ENCODE data around the gene PJA1. TPM values are rescaled to one million over a fixed set of nuclear protein-coding genes. Genes with fewer than 3 reads are reported as not detected.

The PJA1 gene
- total RNA-seq, 2 experiments from 2014 or later, result 18.4 to 20.2 TPM

- Histone ChIP-seq H3K4me2 (ENCODE audit: low read length) (no peak overlapping the region), H3K4me1 (ENCODE audit: insufficient read depth, low read length, poor library complexity, severe bottlenecking) (no peaks in the 10 kb centered on the region), H3K79me2 (ENCODE audit: insufficient read depth, low read depth, low read length) (no peaks in the 10 kb centered on the region), H3K27ac (ENCODE audit: low read depth, low read length, poor library complexity, severe bottlenecking) (no peak overlapping the region), H3K4me3 (ENCODE audit: low read depth, low read length, poor library complexity, severe bottlenecking) (no peak overlapping the region), H2AFZ (ENCODE audit: low read length) (no peak overlapping the region), H3K9me3 (ENCODE audit: low read length) (no peaks in the 10 kb centered on the region), H3K9me2 (ENCODE audit: insufficient read depth, low read length) (no peaks in the 10 kb centered on the region), H4K20me1 (ENCODE audit: insufficient read depth, low read length) (no peaks in the 10 kb centered on the region), H3K36me3 (ENCODE audit: insufficient read depth, low read length) (no peaks in the 10 kb centered on the region)
- CTCF ChIA-PET (ENCODE audit: unreplicated experiment), result no interaction called here
- BruUV-seq (replicated peaks), result no TSS peak
- TF ChIP-seq EZH2phosphoT487 (IDR thresholded peaks at IDR 0.05; ENCODE audit: borderline replicate concordance, low read depth, low read length) (no peak), CTCF (conservative IDR thresholded peaks at IDR 0.05; ENCODE audit: low read length) (no peak)
- DNase-seq (ENCODE audit: low spot score), result no peak
- POLR2A ChIA-PET, result no interaction called here
- intact Hi-C loops (cut with micrococcal nuclease; ENCODE audit: unreplicated experiment), result no loop called here
Observed at GRCh38 chrX:69142788-69143469, 22.3 kb downstream of the PJA1 start.

GRCh38 chrX:69140837-69141236 lies 24.4 kb downstream of the PJA1 start:
- BruUV-seq (replicated peaks), result no TSS peak
- TF ChIP-seq CTCF (conservative IDR thresholded peaks at IDR 0.05; ENCODE audit: low read length) (no peak), EZH2phosphoT487 (IDR thresholded peaks at IDR 0.05; ENCODE audit: borderline replicate concordance, low read depth, low read length) (no peak)
- no peak overlapping the region for H3K4me2 ChIP-seq (ENCODE audit: low read length)
- H3K4me3 ChIP-seq (ENCODE audit: low read depth, low read length, poor library complexity, severe bottlenecking), result no peak overlapping the region
- no peaks in the 10 kb centered on the region for H3K79me2 ChIP-seq (ENCODE audit: insufficient read depth, low read depth, low read length)
- no peaks in the 10 kb centered on the region for H3K4me1 ChIP-seq (ENCODE audit: insufficient read depth, low read length, poor library complexity, severe bottlenecking)
- ChIA-PET CTCF (ENCODE audit: unreplicated experiment) (no interaction called here), POLR2A (no interaction called here)
- H3K9me2 ChIP-seq (ENCODE audit: insufficient read depth, low read length), result no peaks in the 10 kb centered on the region
- DNase-seq (ENCODE audit: low spot score), result no peak
- no peaks in the 10 kb centered on the region for H3K9me3 ChIP-seq (ENCODE audit: low read length)
- H3K27ac ChIP-seq (ENCODE audit: low read depth, low read length, poor library complexity, severe bottlenecking), result no peak overlapping the region
- no peaks in the 10 kb centered on the region for H3K36me3 ChIP-seq (ENCODE audit: insufficient read depth, low read length)
- intact Hi-C loops (cut with micrococcal nuclease; ENCODE audit: unreplicated experiment), result no loop called here
- no peaks in the 10 kb centered on the region for H4K20me1 ChIP-seq (ENCODE audit: insufficient read depth, low read length)
- H2AFZ ChIP-seq (ENCODE audit: low read length), result no peak overlapping the region

GRCh38 chrX:69139516-69139915 lies 25.7 kb downstream of the PJA1 start:
- CTCF ChIA-PET (ENCODE audit: unreplicated experiment), result no interaction called here
- intact Hi-C loops (cut with micrococcal nuclease; ENCODE audit: unreplicated experiment), result loop anchor here (10.0 kb wide), 1 partner anchor 75 kb away; no protein-coding TSS in a partner anchor
- Histone ChIP-seq H3K27ac (ENCODE audit: low read depth, low read length, poor library complexity, severe bottlenecking) (no peak overlapping the region), H3K9me3 (ENCODE audit: low read length) (no peaks in the 10 kb centered on the region), H3K4me3 (ENCODE audit: low read depth, low read length, poor library complexity, severe bottlenecking) (no peak overlapping the region), H3K36me3 (ENCODE audit: insufficient read depth, low read length) (no peaks in the 10 kb centered on the region), H3K4me1 (ENCODE audit: insufficient read depth, low read length, poor library complexity, severe bottlenecking) (no peaks in the 10 kb centered on the region), H2AFZ (ENCODE audit: low read length) (no peak overlapping the region), H3K79me2 (ENCODE audit: insufficient read depth, low read depth, low read length) (no peaks in the 10 kb centered on the region), H3K9me2 (ENCODE audit: insufficient read depth, low read length) (no peaks in the 10 kb centered on the region), H4K20me1 (ENCODE audit: insufficient read depth, low read length) (no peaks in the 10 kb centered on the region), H3K4me2 (ENCODE audit: low read length) (no peak overlapping the region)
- no peak for DNase-seq (ENCODE audit: low spot score)
- TF ChIP-seq CTCF (conservative IDR thresholded peaks at IDR 0.05; ENCODE audit: low read length), result no peak
- no peak for TF ChIP-seq EZH2phosphoT487 (IDR thresholded peaks at IDR 0.05; ENCODE audit: borderline replicate concordance, low read depth, low read length)
- POLR2A ChIA-PET, result interaction anchor here (0.7 kb wide), 1 partner anchor 12 kb away, joined by 3 read pairs; no protein-coding TSS in a partner anchor
- no TSS peak for BruUV-seq (replicated peaks)
